ENCODE measurements around the gene ADK. TPM values are rescaled to one million over a fixed set of nuclear protein-coding genes. Genes with fewer than 3 reads are reported as not detected.

Gene ADK
- total RNA-seq, 1 experiment from 2014 or later, result 66.6 TPM

- no peaks in the 10 kb centered on the region for H3K36me3 Mint-ChIP-seq (ENCODE audit: insufficient read depth, unreplicated experiment)
- H3K27me3 Mint-ChIP-seq (ENCODE audit: unreplicated experiment), result no peaks in the 10 kb centered on the region
Measured at GRCh38 chr10:74231375-74231774, 80.4 kb downstream of the ADK start.

GRCh38 chr10:74233281-74233680, 82.3 kb downstream of the ADK start:
- Mint-ChIP-seq H3K36me3 (ENCODE audit: insufficient read depth, unreplicated experiment) (no peaks in the 10 kb centered on the region), H3K4me1 (ENCODE audit: low read depth, unreplicated experiment) (peaks cover 26% of the 10 kb centered on the region), H3K27me3 (ENCODE audit: unreplicated experiment) (no peaks in the 10 kb centered on the region), H3K4me3 (ENCODE audit: low read depth, unreplicated experiment) (no peak overlapping the region), H3K9me3 (ENCODE audit: low read depth, unreplicated experiment) (no peaks in the 10 kb centered on the region), H3K27ac (ENCODE audit: unreplicated experiment) (no peak overlapping the region)
- no peak for DNase-seq
- CTCF ChIA-PET, result no interaction called here
- BruUV-seq (replicated peaks), result no TSS peak
- TF ChIP-seq CTCF (IDR thresholded peaks at IDR 0.05; ENCODE audit: unreplicated experiment), result no peak
- intact Hi-C loops (cut with micrococcal nuclease; ENCODE audit: unreplicated experiment), result no loop called here

More at GRCh38 chr10:74231375-74231774, 80.4 kb downstream of the ADK start:
- Mint-ChIP-seq H3K4me1 (ENCODE audit: low read depth, unreplicated experiment) (peaks cover 26% of the 10 kb centered on the region), H3K4me3 (ENCODE audit: low read depth, unreplicated experiment) (no peak overlapping the region), H3K27ac (ENCODE audit: unreplicated experiment) (peak overlapping the region; percentile 45), H3K9me3 (ENCODE audit: low read depth, unreplicated experiment) (no peaks in the 10 kb centered on the region)
- peak; percentile 36 for DNase-seq
- TF ChIP-seq CTCF (IDR thresholded peaks at IDR 0.05; ENCODE audit: unreplicated experiment), result no peak
- BruUV-seq (replicated peaks), result no TSS peak
- CTCF ChIA-PET, result interaction anchor here (0.6 kb wide), 3 partner anchors 21 to 1096 kb away, joined by 3 to 8 read pairs (median 3); no protein-coding TSS in a partner anchor
- intact Hi-C loops (cut with micrococcal nuclease; ENCODE audit: unreplicated experiment), result no loop called here

- intact Hi-C loops (cut with micrococcal nuclease; ENCODE audit: unreplicated experiment), result loop anchor here (1.0 kb wide), 3 partner anchors 44 to 107 kb away; no protein-coding TSS in a partner anchor
- no peak for TF ChIP-seq CTCF (IDR thresholded peaks at IDR 0.05; ENCODE audit: unreplicated experiment)
- no TSS peak for BruUV-seq (replicated peaks)
- Mint-ChIP-seq H3K4me3 (ENCODE audit: low read depth, unreplicated experiment) (no peak overlapping the region), H3K27me3 (ENCODE audit: unreplicated experiment) (no peaks in the 10 kb centered on the region), H3K9me3 (ENCODE audit: low read depth, unreplicated experiment) (no peaks in the 10 kb centered on the region), H3K27ac (ENCODE audit: unreplicated experiment) (no peak overlapping the region), H3K4me1 (ENCODE audit: low read depth, unreplicated experiment) (peaks cover 26% of the 10 kb centered on the region), H3K36me3 (ENCODE audit: insufficient read depth, unreplicated experiment) (no peaks in the 10 kb centered on the region)
- DNase-seq, result no peak
- CTCF ChIA-PET, result interaction anchor here (0.5 to 1.1 kb wide), 7 partner anchors 26 to 948 kb away, joined by 3 to 8 read pairs (median 4); partner anchors contain the start of genes ADK and AP3M1
Measured at GRCh38 chr10:74234569-74234968, 83.5 kb downstream of the ADK start.

- H3K9me3 Mint-ChIP-seq (ENCODE audit: low read depth, unreplicated experiment), result no peaks in the 10 kb centered on the region
- BruUV-seq (replicated peaks), result no TSS peak
- peaks cover 29% of the 10 kb centered on the region for H3K4me1 Mint-ChIP-seq (ENCODE audit: low read depth, unreplicated experiment)
- no peak overlapping the region for H3K4me3 Mint-ChIP-seq (ENCODE audit: low read depth, unreplicated experiment)
- H3K27me3 Mint-ChIP-seq (ENCODE audit: unreplicated experiment), result no peaks in the 10 kb centered on the region
- H3K36me3 Mint-ChIP-seq (ENCODE audit: insufficient read depth, unreplicated experiment), result no peaks in the 10 kb centered on the region
- TF ChIP-seq CTCF (IDR thresholded peaks at IDR 0.05; ENCODE audit: unreplicated experiment), result no peak
- intact Hi-C loops (cut with micrococcal nuclease; ENCODE audit: unreplicated experiment), result no loop called here
- CTCF ChIA-PET, result interaction anchor here (0.6 kb wide), 1 partner anchor 8 kb away, joined by 5 read pairs; no protein-coding TSS in a partner anchor
- DNase-seq, result no peak
- no peak overlapping the region for H3K27ac Mint-ChIP-seq (ENCODE audit: unreplicated experiment)
Measured at GRCh38 chr10:74238031-74238431, 87.0 kb downstream of the ADK start.
